GM18499 (cell line): ENCODE data around the gene TM7SF3.
"Not testable (repeated sequence)": the region's sequence is repeated elsewhere in the genome, so short reads cannot be mapped to it uniquely, and the experiment has no call there.

Experiments used
- ATAC-seq: cut with Tn5 transposase; IDR thresholded peaks from one replicate; pipeline ENCODE4 v1.9.1; 2021; ENCODE audit warnings: moderate number of reproducible peaks; ENCODE audit not compliant: insufficient read depth, unreplicated experiment

Gene TM7SF3

GRCh38 chr12:27014085-27014858, at the start of gene TM7SF3:
TSS of gene TM7SF3 (minus strand) at chr12:27014384. CDS start at chr12:27014168, 216 bp downstream.
- ATAC-seq: peak; percentile 63

GRCh38 chr12:27063250-27063851, 49.2 kb upstream of the TM7SF3 start:
- no peak for ATAC-seq

GRCh38 chr12:27061317-27061716, 47.1 kb upstream of the TM7SF3 start:
- no peak for ATAC-seq

- no peak for ATAC-seq
Observed at GRCh38 chr12:27060740-27061139, 46.6 kb upstream of the TM7SF3 start.

- ATAC-seq: no peak
Observed at GRCh38 chr12:27057543-27057942, 43.4 kb upstream of the TM7SF3 start.

GRCh38 chr12:27055966-27056365, 41.8 kb upstream of the TM7SF3 start:
- no peak for ATAC-seq

GRCh38 chr12:27052742-27053141, 38.6 kb upstream of the TM7SF3 start:
- ATAC-seq: no peak

GRCh38 chr12:27052176-27052575, 38.0 kb upstream of the TM7SF3 start:
- ATAC-seq: no peak

GRCh38 chr12:27048822-27049752, 34.9 kb upstream of the TM7SF3 start:
- no peak for ATAC-seq

- ATAC-seq: not testable (repeated sequence)
Observed at GRCh38 chr12:27042018-27042417, 27.8 kb upstream of the TM7SF3 start.

- ATAC-seq: not testable (repeated sequence)
Observed at GRCh38 chr12:27040637-27041036, 26.5 kb upstream of the TM7SF3 start.

- no peak for ATAC-seq
Observed at GRCh38 chr12:27034607-27035293, 20.6 kb upstream of the TM7SF3 start.

- no peak for ATAC-seq
Observed at GRCh38 chr12:27032679-27033078, 18.5 kb upstream of the TM7SF3 start.

- no peak for ATAC-seq
Observed at GRCh38 chr12:27031531-27031930, 17.3 kb upstream of the TM7SF3 start.

GRCh38 chr12:27026257-27026656, 12.1 kb upstream of the TM7SF3 start:
- no peak for ATAC-seq

GRCh38 chr12:27025116-27025515, 10.9 kb upstream of the TM7SF3 start:
- no peak for ATAC-seq

GRCh38 chr12:27024291-27024690, 10.1 kb upstream of the TM7SF3 start:
- no peak for ATAC-seq

- ATAC-seq: no peak
Observed at GRCh38 chr12:27020761-27021160, 6.6 kb upstream of the TM7SF3 start.

- ATAC-seq: no peak
Observed at GRCh38 chr12:27018037-27018436, 3.9 kb upstream of the TM7SF3 start.

GRCh38 chr12:27017163-27017823, 3.1 kb upstream of the TM7SF3 start:
- not testable (repeated sequence) for ATAC-seq
